HepG2 (cell line): ENCODE measurements around the gene PEF1. TPM values are rescaled to one million over a fixed set of nuclear protein-coding genes. Genes with fewer than 3 reads are reported as not detected.

Source experiments
- CBFB ChIP-seq: sonication (generic); formaldehyde crosslinking; IDR thresholded peaks from 2 replicates; pipeline ENCODE4 v1.4.0; 2020; ENCODE audit warnings: missing genetic modification reagents
- FOXP4 ChIP-seq: sonication (generic); formaldehyde crosslinking; IDR thresholded peaks from 2 replicates; pipeline ENCODE4 v1.4.0; 2020; ENCODE audit warnings: missing genetic modification reagents
- HMG20A ChIP-seq: IDR thresholded peaks from 2 replicates; pipeline ENCODE4 v1.6.1; 2016; ENCODE audit warnings: borderline replicate concordance
- JUNB ChIP-seq: sonication (generic); formaldehyde crosslinking; IDR thresholded peaks from 2 replicates; pipeline ENCODE4 v1.8.0; 2022; ENCODE audit warnings: missing genetic modification reagents, mild to moderate bottlenecking, borderline replicate concordance
- KDM2A ChIP-seq: sonication (generic); formaldehyde crosslinking; IDR thresholded peaks from 2 replicates; pipeline ENCODE4 v1.4.0; 2020; ENCODE audit warnings: low read depth, missing genetic modification reagents, borderline replicate concordance
- MED13 ChIP-seq: sonication (generic); formaldehyde crosslinking; IDR thresholded peaks from 2 replicates; pipeline ENCODE4 v1.5.0; 2020; ENCODE audit warnings: missing genetic modification reagents
- NR2F2 ChIP-seq: IDR thresholded peaks from 2 replicates; pipeline ENCODE4 v1.6.1; 2012; ENCODE audit warnings: low read depth, inconsistent platforms, borderline replicate concordance
- SATB2 ChIP-seq: sonication (generic); formaldehyde crosslinking; IDR thresholded peaks from 2 replicates; pipeline ENCODE4 v1.5.0; 2020; ENCODE audit warnings: missing genetic modification reagents
- TIGD3 ChIP-seq: sonication (generic); formaldehyde crosslinking; IDR thresholded peaks from 2 replicates; pipeline ENCODE4 v1.5.1; 2020; ENCODE audit warnings: mild to moderate bottlenecking, missing genetic modification reagents, borderline replicate concordance
- ZKSCAN1 ChIP-seq: fragments of 150-350 bp; IDR thresholded peaks from 2 replicates; pipeline ENCODE4 v1.6.1; 2014; ENCODE audit warnings: low read length
- ZNF12 ChIP-seq: sonication (generic); formaldehyde crosslinking; IDR thresholded peaks from 2 replicates; pipeline ENCODE4 v1.5.0; 2020; ENCODE audit warnings: missing genetic modification reagents
- ZNF414 ChIP-seq: sonication (generic); formaldehyde crosslinking; IDR thresholded peaks from 2 replicates; pipeline ENCODE4 v1.5.0; 2020; ENCODE audit warnings: missing genetic modification reagents
- ZNF841 ChIP-seq: sonication (generic); formaldehyde crosslinking; IDR thresholded peaks from 2 replicates; pipeline ENCODE4 v1.8.1; 2023; ENCODE audit warnings: missing genetic modification reagents, borderline replicate concordance
- polyA plus RNA-seq, 8 experiments: library from polyadenylated mRNA; depleted of rRNA in 3 of 8; stranded (reverse) in 7 of 8; unstranded in 1 of 8; fragments of >200 nt; fragmentation: Illumina TruSeq in 4 of 8; extraction: Trizol in 4 of 8; gene quantifications; 2 replicates each; pipeline versions ENCODE4 v1.2.1 to v1.2.3, GENCODE V29; 2011 to 2016; ENCODE audit warnings: low read depth in 4 of 8, missing spikeins in 1 of 8, mixed read lengths in 1 of 8; ENCODE audit not compliant: insufficient read depth in 1 of 8
- total RNA-seq, 5 experiments: library from RNA; depleted of rRNA; stranded (reverse); fragments of >200 nt; fragmentation: Illumina TruSeq; extraction: Trizol; gene quantifications; 2 replicates each; pipeline ENCODE4 v1.2.3, GENCODE V29; 2016; ENCODE audit warnings: low read depth in 1 of 5
- TF ChIP-seq, protein P1 (sequence below): sonication (generic); formaldehyde crosslinking; IDR thresholded peaks from 2 replicates; pipeline ENCODE4 v1.4.0; 2020; ENCODE audit warnings: mild to moderate bottlenecking, missing genetic modification reagents
- TF ChIP-seq, protein P2 (sequence below): sonication (generic); formaldehyde crosslinking; IDR thresholded peaks from 2 replicates; pipeline ENCODE4 v1.8.1; 2023; ENCODE audit warnings: mild to moderate bottlenecking, missing genetic modification reagents
- TF ChIP-seq, protein P3 (sequence below): IDR thresholded peaks from 2 replicates; pipeline ENCODE4 v1.6.1; 2016; ENCODE audit warnings: missing compliant biosample characterization, missing genetic modification reagents, borderline replicate concordance

PEF1 gene
- total and polyA plus RNA-seq, 2 of the 13 experiments (the other 11 are each of a cell fraction or from before 2014, with no cell fraction given): 57.1 to 57.8 TPM

GRCh38 chr1:31644560-31645273 lies at the start of gene PEF1 (continued):
- TF ChIP-seq, protein P1, sequence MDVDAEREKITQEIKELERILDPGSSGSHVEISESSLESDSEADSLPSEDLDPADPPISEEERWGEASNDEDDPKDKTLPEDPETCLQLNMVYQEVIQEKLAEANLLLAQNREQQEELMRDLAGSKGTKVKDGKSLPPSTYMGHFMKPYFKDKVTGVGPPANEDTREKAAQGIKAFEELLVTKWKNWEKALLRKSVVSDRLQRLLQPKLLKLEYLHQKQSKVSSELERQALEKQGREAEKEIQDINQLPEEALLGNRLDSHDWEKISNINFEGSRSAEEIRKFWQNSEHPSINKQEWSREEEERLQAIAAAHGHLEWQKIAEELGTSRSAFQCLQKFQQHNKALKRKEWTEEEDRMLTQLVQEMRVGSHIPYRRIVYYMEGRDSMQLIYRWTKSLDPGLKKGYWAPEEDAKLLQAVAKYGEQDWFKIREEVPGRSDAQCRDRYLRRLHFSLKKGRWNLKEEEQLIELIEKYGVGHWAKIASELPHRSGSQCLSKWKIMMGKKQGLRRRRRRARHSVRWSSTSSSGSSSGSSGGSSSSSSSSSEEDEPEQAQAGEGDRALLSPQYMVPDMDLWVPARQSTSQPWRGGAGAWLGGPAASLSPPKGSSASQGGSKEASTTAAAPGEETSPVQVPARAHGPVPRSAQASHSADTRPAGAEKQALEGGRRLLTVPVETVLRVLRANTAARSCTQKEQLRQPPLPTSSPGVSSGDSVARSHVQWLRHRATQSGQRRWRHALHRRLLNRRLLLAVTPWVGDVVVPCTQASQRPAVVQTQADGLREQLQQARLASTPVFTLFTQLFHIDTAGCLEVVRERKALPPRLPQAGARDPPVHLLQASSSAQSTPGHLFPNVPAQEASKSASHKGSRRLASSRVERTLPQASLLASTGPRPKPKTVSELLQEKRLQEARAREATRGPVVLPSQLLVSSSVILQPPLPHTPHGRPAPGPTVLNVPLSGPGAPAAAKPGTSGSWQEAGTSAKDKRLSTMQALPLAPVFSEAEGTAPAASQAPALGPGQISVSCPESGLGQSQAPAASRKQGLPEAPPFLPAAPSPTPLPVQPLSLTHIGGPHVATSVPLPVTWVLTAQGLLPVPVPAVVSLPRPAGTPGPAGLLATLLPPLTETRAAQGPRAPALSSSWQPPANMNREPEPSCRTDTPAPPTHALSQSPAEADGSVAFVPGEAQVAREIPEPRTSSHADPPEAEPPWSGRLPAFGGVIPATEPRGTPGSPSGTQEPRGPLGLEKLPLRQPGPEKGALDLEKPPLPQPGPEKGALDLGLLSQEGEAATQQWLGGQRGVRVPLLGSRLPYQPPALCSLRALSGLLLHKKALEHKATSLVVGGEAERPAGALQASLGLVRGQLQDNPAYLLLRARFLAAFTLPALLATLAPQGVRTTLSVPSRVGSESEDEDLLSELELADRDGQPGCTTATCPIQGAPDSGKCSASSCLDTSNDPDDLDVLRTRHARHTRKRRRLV: peak; percentile 63; the same call in 1 of the 2 replicates
- TF ChIP-seq KDM2A (CRISPR knock-in tag) (peak; percentile 85; the same call in 1 of the 2 replicates), CBFB (peak; percentile 79; the same call in 1 of the 2 replicates), ZKSCAN1 (0 out of 2 replicates have a peak, but pooled peaks have one; percentile 6), FOXP4 (CRISPR knock-in tag) (no peak), TIGD3 (CRISPR knock-in tag) (no peak), SATB2 (CRISPR knock-in tag) (no peak), HMG20A (CRISPR knock-in tag) (no peak), ZNF841 (CRISPR knock-in tag) (no peak), JUNB (CRISPR knock-in tag) (no peak), ZNF414 (CRISPR knock-in tag) (peak; percentile 98), NR2F2 (peak; percentile 36; the same call in 1 of the 2 replicates), MED13 (CRISPR knock-in tag) (no peak), ZNF12 (CRISPR knock-in tag) (peak; percentile 50; the same call in 1 of the 2 replicates)
- TF ChIP-seq, protein P2, sequence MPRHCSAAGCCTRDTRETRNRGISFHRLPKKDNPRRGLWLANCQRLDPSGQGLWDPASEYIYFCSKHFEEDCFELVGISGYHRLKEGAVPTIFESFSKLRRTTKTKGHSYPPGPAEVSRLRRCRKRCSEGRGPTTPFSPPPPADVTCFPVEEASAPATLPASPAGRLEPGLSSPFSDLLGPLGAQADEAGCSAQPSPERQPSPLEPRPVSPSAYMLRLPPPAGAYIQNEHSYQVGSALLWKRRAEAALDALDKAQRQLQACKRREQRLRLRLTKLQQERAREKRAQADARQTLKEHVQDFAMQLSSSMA (CRISPR knock-in tag): no peak
- TF ChIP-seq, protein P3, sequence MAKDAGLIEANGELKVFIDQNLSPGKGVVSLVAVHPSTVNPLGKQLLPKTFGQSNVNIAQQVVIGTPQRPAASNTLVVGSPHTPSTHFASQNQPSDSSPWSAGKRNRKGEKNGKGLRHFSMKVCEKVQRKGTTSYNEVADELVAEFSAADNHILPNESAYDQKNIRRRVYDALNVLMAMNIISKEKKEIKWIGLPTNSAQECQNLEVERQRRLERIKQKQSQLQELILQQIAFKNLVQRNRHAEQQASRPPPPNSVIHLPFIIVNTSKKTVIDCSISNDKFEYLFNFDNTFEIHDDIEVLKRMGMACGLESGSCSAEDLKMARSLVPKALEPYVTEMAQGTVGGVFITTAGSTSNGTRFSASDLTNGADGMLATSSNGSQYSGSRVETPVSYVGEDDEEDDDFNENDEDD (CRISPR knock-in tag): no peak; the same call in 1 of the 2 replicates
